ENCODE results near the gene PTCH2. TPM values are rescaled to one million over a fixed set of nuclear protein-coding genes. Genes with fewer than 3 reads are reported as not detected.

PTCH2 gene
- total RNA-seq, 1 experiment from 2014 or later, result 0.74 TPM

DNA sequence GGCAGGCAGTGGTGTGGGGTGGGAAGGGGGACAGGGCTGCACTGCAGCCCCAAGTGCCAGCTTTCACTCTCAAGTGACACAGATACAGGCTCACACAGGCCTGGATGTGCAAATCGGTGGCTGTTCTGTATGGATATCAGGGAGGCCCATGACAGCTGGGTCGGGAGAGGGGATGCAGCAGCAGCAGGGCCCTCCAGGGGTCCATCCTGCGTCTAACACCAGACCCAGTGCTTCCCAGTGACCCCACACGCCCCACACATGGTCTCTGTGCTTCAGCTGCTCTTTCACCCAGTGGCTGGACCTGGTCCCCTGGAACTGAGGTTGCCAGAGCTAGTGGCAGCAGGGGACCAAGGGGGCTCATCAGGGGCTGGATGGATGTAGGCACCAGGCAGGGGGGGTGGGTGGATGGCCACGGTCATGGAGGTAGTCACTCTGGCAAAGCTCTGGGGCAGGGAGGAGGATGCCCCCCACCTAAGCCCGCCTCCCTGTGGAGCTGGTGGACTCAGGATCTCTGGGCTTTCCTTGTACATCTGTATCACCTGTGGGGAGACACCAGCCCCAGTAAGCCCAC lies 20.8 kb downstream of the PTCH2 start:
- no TSS peak for BruUV-seq (replicated peaks)
- H3K27ac ChIP-seq (ENCODE audit: low read length), result no peak overlapping the region
- no peaks in the 10 kb centered on the region for H3K9me3 ChIP-seq (ENCODE audit: control insufficient read depth, insufficient read depth, low read depth, low read length)
- TF ChIP-seq TCF7L2 (IDR thresholded peaks at IDR 0.05; ENCODE audit: low read depth, low read length) (no peak), REST (IDR thresholded peaks at IDR 0.05; ENCODE audit: insufficient read depth in 1 of 2, low read depth in 2 of 2, low read length in 1 of 2) (no peak), POLR2AphosphoS5 (IDR thresholded peaks at IDR 0.05; ENCODE audit: low read depth, low read length) (no peak), SIN3A (IDR thresholded peaks at IDR 0.05; ENCODE audit: borderline replicate concordance, insufficient read depth, low read depth, low read length) (no peak)
- TF ChIP-seq, protein P1, sequence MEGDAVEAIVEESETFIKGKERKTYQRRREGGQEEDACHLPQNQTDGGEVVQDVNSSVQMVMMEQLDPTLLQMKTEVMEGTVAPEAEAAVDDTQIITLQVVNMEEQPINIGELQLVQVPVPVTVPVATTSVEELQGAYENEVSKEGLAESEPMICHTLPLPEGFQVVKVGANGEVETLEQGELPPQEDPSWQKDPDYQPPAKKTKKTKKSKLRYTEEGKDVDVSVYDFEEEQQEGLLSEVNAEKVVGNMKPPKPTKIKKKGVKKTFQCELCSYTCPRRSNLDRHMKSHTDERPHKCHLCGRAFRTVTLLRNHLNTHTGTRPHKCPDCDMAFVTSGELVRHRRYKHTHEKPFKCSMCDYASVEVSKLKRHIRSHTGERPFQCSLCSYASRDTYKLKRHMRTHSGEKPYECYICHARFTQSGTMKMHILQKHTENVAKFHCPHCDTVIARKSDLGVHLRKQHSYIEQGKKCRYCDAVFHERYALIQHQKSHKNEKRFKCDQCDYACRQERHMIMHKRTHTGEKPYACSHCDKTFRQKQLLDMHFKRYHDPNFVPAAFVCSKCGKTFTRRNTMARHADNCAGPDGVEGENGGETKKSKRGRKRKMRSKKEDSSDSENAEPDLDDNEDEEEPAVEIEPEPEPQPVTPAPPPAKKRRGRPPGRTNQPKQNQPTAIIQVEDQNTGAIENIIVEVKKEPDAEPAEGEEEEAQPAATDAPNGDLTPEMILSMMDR (IDR thresholded peaks at IDR 0.05), result no peak
- ChIA-PET POLR2A (interaction anchor here (0.7 kb wide), 1 partner anchor 101 kb away, joined by 7 read pairs; no protein-coding TSS in a partner anchor), CTCF (interaction anchor here (0.6 kb wide), 2 partner anchors 268 to 1536 kb away, joined by 4 to 5 read pairs; no protein-coding TSS in a partner anchor)
- H3K4me1 ChIP-seq (ENCODE audit: control insufficient read depth, insufficient read depth, low read length), result peaks cover 4% of the 10 kb centered on the region; the same call in 1 of the 2 replicates
- in situ Hi-C loops (cut with HindIII; ENCODE audit: low pct_unique_long_range_greater_than_20kb, low sequenced_read_pairs) (no loop called here), intact Hi-C loops (cut with micrococcal nuclease; ENCODE audit: unreplicated experiment) (no loop called here)
- H3K4me3 ChIP-seq (ENCODE audit: low read depth in 2 of 2, low read length in 2 of 2), result no peak overlapping the region
- no peak for DNase-seq (ENCODE audit: low read depth, low spot score)
- ATAC-seq, result no peak
- no peaks in the 10 kb centered on the region for H3K27me3 ChIP-seq (ENCODE audit: control insufficient read depth, insufficient read depth, low read length)
- no peaks in the 10 kb centered on the region for H3K36me3 ChIP-seq (ENCODE audit: control insufficient read depth, insufficient read depth, low read length)

GRCh38 chr1:44821240-44821715 lies 21.8 kb downstream of the PTCH2 start:
- in situ Hi-C loops (cut with HindIII; ENCODE audit: low pct_unique_long_range_greater_than_20kb, low sequenced_read_pairs) (no loop called here), intact Hi-C loops (cut with micrococcal nuclease; ENCODE audit: unreplicated experiment) (no loop called here)
- no peak for TF ChIP-seq POLR2AphosphoS5 (IDR thresholded peaks at IDR 0.05; ENCODE audit: low read depth, low read length)
- H3K27ac ChIP-seq (ENCODE audit: low read length), result no peak overlapping the region; the same call in 1 of the 2 replicates
- DNase-seq (ENCODE audit: low read depth, low spot score) (no peak), ATAC-seq (no peak)
- no peaks in the 10 kb centered on the region for H3K27me3 ChIP-seq (ENCODE audit: control insufficient read depth, insufficient read depth, low read length)
- no peaks in the 10 kb centered on the region for H3K9me3 ChIP-seq (ENCODE audit: control insufficient read depth, insufficient read depth, low read depth, low read length)
- ChIA-PET POLR2A (interaction anchor here (0.6 kb wide), 3 partner anchors 38 to 97 kb away, joined by 4 to 17 read pairs (median 5); no protein-coding TSS in a partner anchor), CTCF (interaction anchor here (0.6 kb wide), 1 partner anchor 1535 kb away, joined by 4 read pairs; no protein-coding TSS in a partner anchor)
- H3K4me1 ChIP-seq (ENCODE audit: control insufficient read depth, insufficient read depth, low read length), result peaks cover 4% of the 10 kb centered on the region; the same call in 1 of the 2 replicates
- BruUV-seq (replicated peaks), result no TSS peak
- H3K4me3 ChIP-seq (ENCODE audit: low read depth in 2 of 2, low read length in 2 of 2), result no peak overlapping the region
- no peaks in the 10 kb centered on the region for H3K36me3 ChIP-seq (ENCODE audit: control insufficient read depth, insufficient read depth, low read length)

Data from Panc1 (cell line).